K562 (cell line): ENCODE data around the gene VDR. TPM values are rescaled to one million over a fixed set of nuclear protein-coding genes. Genes with fewer than 3 reads are reported as not detected.

ENCODE experiments used
- ATAC-seq: fragments of 200-7000 bp; cut with Tn5 transposase; 3 replicates; pipeline ENCODE4 v1.9.1; 2020; ENCODE audit warnings: moderate library complexity
- BruUV-seq: library from RNA; stranded (reverse); fragments of 400-500 nt; replicated peaks from 2 replicates; lab custom pipeline; 2021; lab: Mats Ljungman, UMichigan
- CTCF ChIA-PET: fragments of 300-600 bp; formaldehyde crosslinking; extraction: SDS; loops from one replicate; lab custom pipeline; 2021; ENCODE audit warnings: low intra/inter-chr PET ratio; lab: Yijun Ruan, JAX
- POLR2A ChIA-PET: fragments of 300-600, 350-650 bp; sonication (Branson Sonifier 250); formaldehyde crosslinking; extraction: SDS; loops from one replicate; lab custom pipeline; 2021; ENCODE audit warnings: antibody characterized with exemption, inconsistent platforms; lab: Yijun Ruan, JAX
- DNase-seq, 4 experiments: peaks; one replicate each; pipeline versions ENCODE4 v3.0.0 to v3.0.0-alpha.2; 2011 to 2018; ENCODE audit warnings: low spot score in 3 of 4, mixed read lengths in 3 of 4; ENCODE audit errors: extremely low read depth in 1 of 4
- FAIRE-seq: peaks from 2 replicates; lab custom pipeline; 2011; peaks lifted over from hg19 to GRCh38; lab: Jason Lieb, UNC
- H2AFZ ChIP-seq: 2 replicates; pipeline ENCODE4 v1.6.0; 2011; ENCODE audit warnings: low read depth, low read length, control low read depth, inconsistent platforms
- H3K27ac ChIP-seq: fragments of 200-600 bp; 3 replicates; pipeline ENCODE4 v1.8.0; 2011; ENCODE audit warnings: low read depth, mild to moderate bottlenecking, control low read depth, inconsistent platforms, low read length, moderate library complexity, mixed read lengths; ENCODE audit errors: extremely low read depth
- H3K27me3 ChIP-seq, 2 experiments: fragments of 300-600 bp in 1 of 2; 2 replicates in 1 of 2; 3 replicates in 1 of 2; pipeline versions ENCODE4 v1.6.0 to v1.8.0; 2011; ENCODE audit warnings: inconsistent platforms in 2 of 2, low read length in 2 of 2, mild to moderate bottlenecking in 1 of 2, mixed read lengths in 1 of 2, moderate library complexity in 1 of 2; ENCODE audit not compliant: control insufficient read depth in 2 of 2, insufficient read depth in 2 of 2
- H3K36me3 ChIP-seq: fragments of 300-600 bp; 3 replicates; pipeline ENCODE4 v1.8.0; 2011; ENCODE audit warnings: mild to moderate bottlenecking, low read length, inconsistent platforms; ENCODE audit not compliant: control insufficient read depth, insufficient read depth
- H3K4me1 ChIP-seq, 2 experiments: fragments of 200-600 bp in 1 of 2; replicated peaks in 1 of 2; 2 replicates in 1 of 2; 3 replicates in 1 of 2; pipeline versions ENCODE4 v1.5.1 to v1.8.0; 2011; ENCODE audit warnings: inconsistent platforms in 2 of 2, low read length in 2 of 2, mild to moderate bottlenecking in 1 of 2, mixed read lengths in 1 of 2, moderate library complexity in 1 of 2; ENCODE audit not compliant: control insufficient read depth in 2 of 2, insufficient read depth in 2 of 2
- H3K4me2 ChIP-seq: 2 replicates; pipeline ENCODE4 v1.6.1; 2011; ENCODE audit warnings: low read length, control low read depth, inconsistent platforms, mixed read lengths; ENCODE audit not compliant: insufficient read depth
- H3K4me3 ChIP-seq: fragments of 200-600 bp; sonication (generic), shearing (Covaris generic); 2 replicates; pipeline ENCODE4 v1.5.1; 2016; ENCODE audit warnings: control low read depth, inconsistent platforms
- H3K79me2 ChIP-seq: fragments of 200-600 bp; 3 replicates; pipeline ENCODE4 v1.8.0; 2011; ENCODE audit warnings: low read length, inconsistent platforms; ENCODE audit not compliant: control insufficient read depth, insufficient read depth
- H3K9ac ChIP-seq, 2 experiments: 2 replicates each; pipeline versions ENCODE4 v1.6.0 to v1.6.1; 2011; ENCODE audit warnings: low read depth in 2 of 2, low read length in 2 of 2, control low read depth in 1 of 2, inconsistent platforms in 1 of 2, mild to moderate bottlenecking in 1 of 2, mixed read lengths in 1 of 2; ENCODE audit not compliant: insufficient read depth in 1 of 2
- H3K9me1 ChIP-seq: one replicate; pipeline ENCODE4 v1.6.0; 2011; ENCODE audit warnings: inconsistent platforms, mild to moderate bottlenecking, low read length, moderate library complexity; ENCODE audit not compliant: control insufficient read depth, insufficient read depth
- H3K9me3 ChIP-seq: replicated peaks from 2 replicates; pipeline ENCODE4 v1.5.1; 2011; ENCODE audit warnings: low read depth, low read length, inconsistent platforms; ENCODE audit not compliant: control insufficient read depth, insufficient read depth
- H4K20me1 ChIP-seq: replicated peaks from 2 replicates; pipeline ENCODE4 v1.6.1; 2011; ENCODE audit warnings: low read length, inconsistent platforms, mixed read lengths; ENCODE audit not compliant: control insufficient read depth, insufficient read depth
- CBFA2T2 ChIP-seq: fragments of 450-650 bp; conservative IDR thresholded peaks from 2 replicates; pipeline ENCODE4 v1.6.1; 2017; ENCODE audit warnings: mild to moderate bottlenecking
- CTBP1 ChIP-seq: fragments of 450-650 bp; IDR thresholded peaks from 2 replicates; pipeline ENCODE4 v1.6.1; 2016; ENCODE audit warnings: borderline replicate concordance
- JUND ChIP-seq, 2 experiments: IDR thresholded peaks; 2 replicates in 1 of 2; 3 replicates in 1 of 2; pipeline ENCODE4 v1.6.1; 2011; ENCODE audit warnings: borderline replicate concordance in 2 of 2, low read depth in 2 of 2, low read length in 2 of 2, improper control_type of control experiment in 1 of 2, missing biosample characterization in 1 of 2, missing genetic modification characterization in 1 of 2, missing genetic modification reagents in 1 of 2
- MCM7 ChIP-seq, 2 experiments: fragments of 450-650 bp; IDR thresholded peaks; 2 replicates each; pipeline ENCODE4 v1.6.1; 2016 to 2018
- ZBTB7A ChIP-seq: IDR thresholded peaks from 2 replicates; pipeline ENCODE4 v1.6.1; 2011; ENCODE audit warnings: low read depth, mild to moderate bottlenecking, low read length, moderate library complexity, borderline replicate concordance; ENCODE audit not compliant: control insufficient read depth
- ZNF12 ChIP-seq: sonication (generic); formaldehyde crosslinking; IDR thresholded peaks from 2 replicates; pipeline ENCODE4 v1.4.0; 2020; ENCODE audit warnings: mild to moderate bottlenecking, missing genetic modification reagents
- ZNF140 ChIP-seq: fragments of 250-450 bp; sonication (Bioruptor Pico); IDR thresholded peaks from 2 replicates; pipeline ENCODE4 v1.8.0; 2021; ENCODE audit warnings: moderate library complexity, mild to moderate bottlenecking, inconsistent platforms
- ZNF232 ChIP-seq: sonication (generic); formaldehyde crosslinking; IDR thresholded peaks from 2 replicates; pipeline ENCODE4 v1.8.0; 2022; ENCODE audit warnings: mild to moderate bottlenecking, missing genetic modification reagents
- ZNF239 ChIP-seq: fragments of 250-450 bp; sonication (Bioruptor Pico); IDR thresholded peaks from 2 replicates; pipeline ENCODE4 v1.4.0; 2020; ENCODE audit warnings: mild to moderate bottlenecking
- ZNF445 ChIP-seq: fragments of 250-450 bp; sonication (Bioruptor Pico); IDR thresholded peaks from 2 replicates; pipeline ENCODE4 v1.4.0; 2020; ENCODE audit warnings: low read depth, mild to moderate bottlenecking, moderate library complexity
- WGBS: fragments of 100-300 bp; shearing (Covaris generic); methylation state at CpG from one replicate; pipeline ENCODE4 v1.1.6; 2016; ENCODE audit warnings: low coverage, mixed read lengths; ENCODE audit not compliant: insufficient coverage; ENCODE audit errors: missing lambda C conversion rate; 5-methylcytosine and 5-hydroxymethylcytosine counted together
- in situ Hi-C: fragments of 300-500 bp; cut with MboI; formaldehyde crosslinking; loops from 4 replicates; pipeline ENCODE4 v1.15.0; 2018; ENCODE audit warnings: inconsistent platforms, mixed read lengths
- intact Hi-C: fragments of 100-400 bp; cut with micrococcal nuclease; formaldehyde crosslinking; loops from 2 replicates; pipeline ENCODE4 v1.14.2; 2022
- polyA plus RNA-seq, 8 experiments: library from polyadenylated mRNA; depleted of rRNA in 4 of 8; stranded (reverse) in 5 of 8; unstranded in 3 of 8; fragments of >200 nt; fragmentation: Nextera tagmentation in 2 of 8; fragmentation: Illumina TruSeq in 1 of 8; extraction: Ambion mirVana in 2 of 8; extraction: Trizol in 1 of 8; gene quantifications; 2 replicates each; pipeline versions ENCODE4 v1.2.1 to v1.2.3, GENCODE V29; 2011 to 2014; ENCODE audit warnings: inconsistent platforms in 1 of 8, missing spikeins in 1 of 8
- total RNA-seq, 7 experiments: library from RNA; depleted of rRNA in 6 of 7; stranded (reverse); fragments of >200 nt in 6 of 7; fragmentation: Illumina TruSeq in 2 of 7; extraction: Trizol in 2 of 7; gene quantifications; 2 replicates each; pipeline versions ENCODE4 v1.2.1 to v1.2.3, GENCODE V29; 2011 to 2021; ENCODE audit warnings: low replicate concordance in 1 of 7
- TF ChIP-seq, protein P1 (sequence below): sonication (generic); formaldehyde crosslinking; IDR thresholded peaks from 2 replicates; pipeline ENCODE4 v1.8.0; 2022; ENCODE audit warnings: mild to moderate bottlenecking, missing genetic modification reagents
- TF ChIP-seq, protein P2 (sequence below): fragments of 450-650 bp; conservative IDR thresholded peaks from 2 replicates; pipeline ENCODE4 v1.6.1; 2016; ENCODE audit warnings: missing genetic modification characterization, low read depth, mild to moderate bottlenecking, control low read depth, missing compliant biosample characterization
- TF ChIP-seq, protein P3 (sequence below): IDR thresholded peaks from 2 replicates; pipeline ENCODE4 v1.6.1; 2014; ENCODE audit warnings: antibody characterized with exemption

Gene VDR
- total and polyA plus RNA-seq, 9 of the 15 experiments (the other 6 are each of a cell fraction or from before 2014, with no cell fraction given) = 0.61 to 4.8 (median 2.0) TPM

GRCh38 chr12:47856721-47857575 is 47.8 kb downstream of the VDR start:
- Histone ChIP-seq H3K9me3 (no peaks in the 10 kb centered on the region), H3K9ac (peak overlapping the region in 1 of 2 experiments; percentile 27; a peak in 1 of 4 replicates), H3K4me1 (peaks cover 3 to 4% of the 10 kb centered on the region in 2 experiments; a peak in 2 of 5 replicates), H3K9me1 (no peaks in the 10 kb centered on the region), H3K27me3 (peaks cover 0 to 9% of the 10 kb centered on the region in 2 experiments; a peak in 1 of 5 replicates), H3K4me3 (no peak overlapping the region), H4K20me1 (no peaks in the 10 kb centered on the region), H3K4me2 (no peak overlapping the region), H2AFZ (no peak overlapping the region), H3K27ac (no peak overlapping the region), H3K79me2 (no peaks in the 10 kb centered on the region), H3K36me3 (no peaks in the 10 kb centered on the region)
- ChIA-PET CTCF (no interaction called here), POLR2A (interaction anchor here (0.6 kb wide), 1 partner anchor 199 kb away, joined by 3 read pairs; no protein-coding TSS in a partner anchor)
- WGBS = 43% methylated on average over 13 of the region's 17 CpGs
- no TSS peak for BruUV-seq
- in situ Hi-C loops (no loop called here), intact Hi-C loops (no loop called here)
- ATAC-seq = no peak
- no peak for DNase-seq
- TF ChIP-seq ZNF12 (CRISPR knock-in tag) (no peak), ZNF232 (CRISPR knock-in tag) (no peak), ZNF140 (no peak), MCM7 (IDR thresholded peaks at IDR 0.05) (no peak), ZBTB7A (no peak), CTBP1 (no peak), ZNF239 (CRISPR knock-in tag) (no peak), ZNF445 (CRISPR knock-in tag) (no peak), CBFA2T2 (no peak), JUND (IDR thresholded peaks at IDR 0.05; ENCODE audit: borderline replicate concordance, low read depth, low read length) (no peak), JUND (tag; IDR thresholded peaks at IDR 0.05; ENCODE audit: borderline replicate concordance, low read depth, low read length) (no peak)
- TF ChIP-seq, protein P1, sequence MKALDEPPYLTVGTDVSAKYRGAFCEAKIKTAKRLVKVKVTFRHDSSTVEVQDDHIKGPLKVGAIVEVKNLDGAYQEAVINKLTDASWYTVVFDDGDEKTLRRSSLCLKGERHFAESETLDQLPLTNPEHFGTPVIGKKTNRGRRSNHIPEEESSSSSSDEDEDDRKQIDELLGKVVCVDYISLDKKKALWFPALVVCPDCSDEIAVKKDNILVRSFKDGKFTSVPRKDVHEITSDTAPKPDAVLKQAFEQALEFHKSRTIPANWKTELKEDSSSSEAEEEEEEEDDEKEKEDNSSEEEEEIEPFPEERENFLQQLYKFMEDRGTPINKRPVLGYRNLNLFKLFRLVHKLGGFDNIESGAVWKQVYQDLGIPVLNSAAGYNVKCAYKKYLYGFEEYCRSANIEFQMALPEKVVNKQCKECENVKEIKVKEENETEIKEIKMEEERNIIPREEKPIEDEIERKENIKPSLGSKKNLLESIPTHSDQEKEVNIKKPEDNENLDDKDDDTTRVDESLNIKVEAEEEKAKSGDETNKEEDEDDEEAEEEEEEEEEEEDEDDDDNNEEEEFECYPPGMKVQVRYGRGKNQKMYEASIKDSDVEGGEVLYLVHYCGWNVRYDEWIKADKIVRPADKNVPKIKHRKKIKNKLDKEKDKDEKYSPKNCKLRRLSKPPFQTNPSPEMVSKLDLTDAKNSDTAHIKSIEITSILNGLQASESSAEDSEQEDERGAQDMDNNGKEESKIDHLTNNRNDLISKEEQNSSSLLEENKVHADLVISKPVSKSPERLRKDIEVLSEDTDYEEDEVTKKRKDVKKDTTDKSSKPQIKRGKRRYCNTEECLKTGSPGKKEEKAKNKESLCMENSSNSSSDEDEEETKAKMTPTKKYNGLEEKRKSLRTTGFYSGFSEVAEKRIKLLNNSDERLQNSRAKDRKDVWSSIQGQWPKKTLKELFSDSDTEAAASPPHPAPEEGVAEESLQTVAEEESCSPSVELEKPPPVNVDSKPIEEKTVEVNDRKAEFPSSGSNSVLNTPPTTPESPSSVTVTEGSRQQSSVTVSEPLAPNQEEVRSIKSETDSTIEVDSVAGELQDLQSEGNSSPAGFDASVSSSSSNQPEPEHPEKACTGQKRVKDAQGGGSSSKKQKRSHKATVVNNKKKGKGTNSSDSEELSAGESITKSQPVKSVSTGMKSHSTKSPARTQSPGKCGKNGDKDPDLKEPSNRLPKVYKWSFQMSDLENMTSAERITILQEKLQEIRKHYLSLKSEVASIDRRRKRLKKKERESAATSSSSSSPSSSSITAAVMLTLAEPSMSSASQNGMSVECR (CRISPR knock-in tag) = no peak
- TF ChIP-seq, protein P2, sequence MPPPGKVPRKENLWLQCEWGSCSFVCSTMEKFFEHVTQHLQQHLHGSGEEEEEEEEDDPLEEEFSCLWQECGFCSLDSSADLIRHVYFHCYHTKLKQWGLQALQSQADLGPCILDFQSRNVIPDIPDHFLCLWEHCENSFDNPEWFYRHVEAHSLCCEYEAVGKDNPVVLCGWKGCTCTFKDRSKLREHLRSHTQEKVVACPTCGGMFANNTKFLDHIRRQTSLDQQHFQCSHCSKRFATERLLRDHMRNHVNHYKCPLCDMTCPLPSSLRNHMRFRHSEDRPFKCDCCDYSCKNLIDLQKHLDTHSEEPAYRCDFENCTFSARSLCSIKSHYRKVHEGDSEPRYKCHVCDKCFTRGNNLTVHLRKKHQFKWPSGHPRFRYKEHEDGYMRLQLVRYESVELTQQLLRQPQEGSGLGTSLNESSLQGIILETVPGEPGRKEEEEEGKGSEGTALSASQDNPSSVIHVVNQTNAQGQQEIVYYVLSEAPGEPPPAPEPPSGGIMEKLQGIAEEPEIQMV (tag) = no peak
- TF ChIP-seq, protein P3, sequence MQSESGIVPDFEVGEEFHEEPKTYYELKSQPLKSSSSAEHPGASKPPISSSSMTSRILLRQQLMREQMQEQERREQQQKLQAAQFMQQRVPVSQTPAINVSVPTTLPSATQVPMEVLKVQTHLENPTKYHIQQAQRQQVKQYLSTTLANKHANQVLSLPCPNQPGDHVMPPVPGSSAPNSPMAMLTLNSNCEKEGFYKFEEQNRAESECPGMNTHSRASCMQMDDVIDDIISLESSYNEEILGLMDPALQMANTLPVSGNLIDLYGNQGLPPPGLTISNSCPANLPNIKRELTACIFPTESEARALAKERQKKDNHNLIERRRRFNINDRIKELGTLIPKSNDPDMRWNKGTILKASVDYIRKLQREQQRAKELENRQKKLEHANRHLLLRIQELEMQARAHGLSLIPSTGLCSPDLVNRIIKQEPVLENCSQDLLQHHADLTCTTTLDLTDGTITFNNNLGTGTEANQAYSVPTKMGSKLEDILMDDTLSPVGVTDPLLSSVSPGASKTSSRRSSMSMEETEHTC = no peak
- FAIRE-seq = no peak
